Occipital lobe (tissue), 1 donor: ENCODE results near the gene ASIC3. TPM values are rescaled to one million over a fixed set of nuclear protein-coding genes. Genes with fewer than 3 reads are reported as not detected.

Source experiments
- total RNA-seq: library from RNA; depleted of rRNA; stranded (reverse); fragments of >200 nt; gene quantifications from one replicate; pipeline ENCODE4 v1.2.3, GENCODE V29; 2014

The ASIC3 gene
- total RNA-seq, 1 donor from 2014 or later = 0.62 TPM

Other genes starting within 250 kb of the ASIC3 start
- 2.3 TPM for gene TMEM176B, start 248.2 kb upstream of the ASIC3 start, total RNA-seq
- gene TMEM176A, start 247.8 kb upstream of the ASIC3 start, total RNA-seq = 0.47 TPM
- not detected for gene AOC1, start 196.0 kb upstream of the ASIC3 start, total RNA-seq
- 8.0 TPM for gene KCNH2, start 70.2 kb upstream of the ASIC3 start, total RNA-seq
- 0.78 TPM for gene NOS3, start 57.5 kb upstream of the ASIC3 start, total RNA-seq
- gene ATG9B, start 24.0 kb upstream of the ASIC3 start, total RNA-seq = 1.9 TPM
- 24.3 TPM for gene ABCB8, start 20.1 kb upstream of the ASIC3 start, total RNA-seq
- gene CDK5, start 9.4 kb downstream of the ASIC3 start, total RNA-seq = 37.3 TPM
- gene SLC4A2, start 11.1 kb downstream of the ASIC3 start, total RNA-seq = 13.7 TPM
- 30.7 TPM for gene FASTK, start 32.3 kb downstream of the ASIC3 start, total RNA-seq
- 9.7 TPM for gene TMUB1, start 35.0 kb downstream of the ASIC3 start, total RNA-seq
- 85.6 TPM for gene AGAP3, start 37.9 kb downstream of the ASIC3 start, total RNA-seq
- not detected for gene GBX1, start 119.2 kb downstream of the ASIC3 start, total RNA-seq
- not detected for gene ASB10, start 138.7 kb downstream of the ASIC3 start, total RNA-seq
- gene H2BK1, start 162.0 kb downstream of the ASIC3 start, total RNA-seq = not detected
- gene ABCF2, start 178.7 kb downstream of the ASIC3 start, total RNA-seq = 29.5 TPM
- 19.0 TPM for gene CHPF2, start 184.0 kb downstream of the ASIC3 start, total RNA-seq
- gene SMARCD3, start 200.2 kb downstream of the ASIC3 start, total RNA-seq = 147 TPM